Activated T-cell treated with anti-CD3 and anti-CD28 coated beads for 1 hour (primary cell): Measurements from ENCODE around the gene PARD3.
"Not testable (repeated sequence)": the region's sequence is repeated elsewhere in the genome, so short reads cannot be mapped to it uniquely, and the experiment has no call there.

Experiments used
- DNase-seq: peaks from one replicate; pipeline ENCODE4 v3.0.0-alpha.2; 2020; ENCODE audit warnings: low read depth

Gene PARD3

DNA sequence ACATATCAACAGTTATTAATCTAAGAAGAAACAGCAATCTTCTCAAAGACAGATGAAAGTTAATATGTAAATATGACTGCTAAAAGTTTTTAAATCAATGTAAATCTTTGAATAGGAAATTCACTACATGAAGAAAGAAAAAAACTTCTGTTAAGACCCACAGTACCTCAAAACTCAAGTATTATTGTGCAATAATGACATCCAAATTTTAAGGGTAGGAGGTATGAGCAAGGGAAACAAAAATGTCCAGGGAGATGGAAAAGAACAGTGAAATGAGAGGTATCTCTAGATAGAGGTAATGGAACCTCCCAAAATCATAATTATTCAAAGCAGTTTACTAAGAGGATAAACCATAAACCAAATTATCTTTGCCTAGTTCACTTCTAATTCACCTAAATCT lies 436.8 kb downstream of the PARD3 start:
- DNase-seq = no peak

DNA sequence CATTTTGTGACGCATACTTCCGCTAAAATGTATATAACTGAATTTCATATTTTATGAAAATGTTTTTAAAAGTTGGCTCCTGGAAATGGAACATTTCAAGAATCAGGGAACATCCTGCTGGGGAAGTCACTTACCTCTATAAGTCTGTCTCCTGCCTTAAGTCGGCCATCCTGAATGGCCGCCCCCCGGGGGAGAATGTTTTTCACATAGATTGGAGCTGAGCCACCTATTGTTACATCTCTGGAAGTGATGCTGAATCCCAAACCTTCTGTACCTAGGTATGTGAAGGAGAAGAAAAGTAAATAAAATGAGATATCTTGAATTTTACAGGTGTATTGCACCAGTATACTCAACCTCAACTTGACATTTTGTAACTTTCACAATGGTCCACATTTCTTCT lies 437.3 kb downstream of the PARD3 start:
- no peak for DNase-seq

DNA sequence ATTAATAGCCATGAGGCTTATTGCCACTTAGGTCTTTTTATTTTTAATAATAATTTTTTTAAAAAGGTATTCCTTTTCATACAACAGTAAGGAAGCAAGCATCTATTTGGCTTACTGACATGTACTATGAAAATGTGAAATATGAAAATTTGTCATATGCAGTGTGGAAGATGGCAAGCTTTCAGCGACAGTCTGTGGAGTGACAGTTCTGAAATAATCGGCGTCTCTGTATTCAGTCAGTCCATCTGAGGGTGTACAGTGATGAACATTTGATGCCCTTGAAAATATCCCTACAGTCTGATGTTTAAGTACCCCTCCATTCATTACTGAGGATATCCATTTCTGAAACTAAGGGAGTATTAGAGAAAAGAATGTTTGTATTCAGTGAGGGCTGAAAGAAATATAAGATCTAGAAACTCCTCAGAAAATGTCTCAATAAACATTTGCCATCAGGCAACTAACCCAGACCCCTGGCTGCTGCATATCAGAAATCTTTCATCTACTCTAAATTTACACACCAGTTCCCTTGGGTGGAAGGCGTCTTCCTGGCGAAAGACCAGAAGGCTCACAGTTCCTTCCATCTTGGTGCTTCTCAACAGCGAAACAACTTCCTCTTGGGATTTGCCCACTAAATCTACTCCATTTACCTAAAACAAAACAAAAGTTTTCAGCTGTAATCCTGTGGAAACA lies 440.6 kb downstream of the PARD3 start:
- DNase-seq = no peak

DNA sequence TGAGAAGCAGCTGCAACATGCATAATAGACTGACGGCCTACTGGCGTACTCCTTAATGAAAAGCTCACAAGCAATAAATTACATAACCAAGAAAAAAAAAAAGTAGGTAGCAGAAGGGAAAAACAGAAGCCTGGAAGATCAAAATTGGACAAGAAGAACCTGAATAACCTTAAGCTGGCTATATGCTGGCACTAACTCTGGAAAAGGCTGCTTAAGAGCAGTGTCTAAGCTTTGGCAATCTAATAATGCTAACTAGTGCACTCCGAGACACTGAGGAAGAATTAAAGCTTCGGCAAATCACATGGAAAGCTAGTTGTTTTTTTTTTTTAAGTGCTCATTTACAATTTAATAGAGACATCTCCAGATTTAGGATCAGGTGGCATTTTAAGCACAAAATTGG lies 441.9 kb downstream of the PARD3 start:
- DNase-seq = no peak

DNA sequence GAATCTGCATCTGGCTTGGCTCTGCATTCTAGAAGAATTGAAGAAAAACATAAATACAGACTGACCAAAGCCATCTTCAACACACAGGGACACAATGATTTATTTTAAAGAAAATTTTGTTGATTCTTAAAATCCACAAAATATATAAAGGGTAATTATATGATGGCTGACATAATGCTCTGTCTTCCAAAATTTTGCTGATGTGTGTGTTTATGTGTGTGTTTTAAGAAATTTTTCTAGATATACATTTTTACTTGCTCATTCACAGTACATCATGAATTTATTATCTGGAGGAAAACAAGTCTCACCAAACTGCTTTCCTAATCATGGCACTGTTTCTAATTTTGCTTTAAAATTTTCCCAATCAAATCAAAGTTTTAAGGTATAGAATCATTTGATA lies 442.6 kb downstream of the PARD3 start:
- DNase-seq = no peak

DNA sequence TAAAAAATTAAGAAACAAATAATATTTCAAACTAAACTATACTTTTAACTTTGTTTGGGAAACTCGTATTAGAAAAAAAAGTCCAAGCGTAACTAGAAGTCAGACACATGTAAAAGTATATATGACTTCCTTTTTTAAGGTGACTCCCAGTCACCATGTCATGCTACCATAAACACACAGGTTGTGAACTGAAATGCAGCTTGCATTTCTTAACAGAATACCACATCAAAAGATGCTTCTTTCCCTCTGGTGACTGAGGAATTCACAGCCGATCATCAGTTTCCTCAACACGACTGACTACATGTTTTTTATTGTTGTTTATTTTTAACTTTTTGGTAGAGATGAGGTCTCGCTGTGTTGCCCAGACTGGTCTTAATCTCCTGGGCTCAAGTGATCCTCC lies 445.0 kb downstream of the PARD3 start:
- no peak for DNase-seq

DNA sequence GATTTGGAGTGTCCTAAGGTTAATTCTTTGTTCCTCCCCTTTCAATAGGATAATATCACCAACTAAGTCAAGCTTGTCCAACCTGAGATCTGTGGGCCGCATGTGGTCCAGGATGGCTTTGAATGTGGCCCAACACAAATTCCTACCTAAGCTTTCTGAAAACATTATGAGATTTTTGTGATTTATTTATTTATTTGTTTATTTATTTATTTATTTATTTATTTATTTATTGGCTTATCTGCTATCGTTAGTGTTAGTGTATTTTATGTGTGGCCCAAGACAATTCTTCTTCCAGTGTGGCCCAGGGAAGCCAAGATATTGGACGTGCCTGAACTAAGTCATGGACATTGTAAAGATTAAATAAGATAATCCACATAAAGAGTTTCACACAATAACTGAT lies 446.0 kb downstream of the PARD3 start:
- DNase-seq = no peak

DNA sequence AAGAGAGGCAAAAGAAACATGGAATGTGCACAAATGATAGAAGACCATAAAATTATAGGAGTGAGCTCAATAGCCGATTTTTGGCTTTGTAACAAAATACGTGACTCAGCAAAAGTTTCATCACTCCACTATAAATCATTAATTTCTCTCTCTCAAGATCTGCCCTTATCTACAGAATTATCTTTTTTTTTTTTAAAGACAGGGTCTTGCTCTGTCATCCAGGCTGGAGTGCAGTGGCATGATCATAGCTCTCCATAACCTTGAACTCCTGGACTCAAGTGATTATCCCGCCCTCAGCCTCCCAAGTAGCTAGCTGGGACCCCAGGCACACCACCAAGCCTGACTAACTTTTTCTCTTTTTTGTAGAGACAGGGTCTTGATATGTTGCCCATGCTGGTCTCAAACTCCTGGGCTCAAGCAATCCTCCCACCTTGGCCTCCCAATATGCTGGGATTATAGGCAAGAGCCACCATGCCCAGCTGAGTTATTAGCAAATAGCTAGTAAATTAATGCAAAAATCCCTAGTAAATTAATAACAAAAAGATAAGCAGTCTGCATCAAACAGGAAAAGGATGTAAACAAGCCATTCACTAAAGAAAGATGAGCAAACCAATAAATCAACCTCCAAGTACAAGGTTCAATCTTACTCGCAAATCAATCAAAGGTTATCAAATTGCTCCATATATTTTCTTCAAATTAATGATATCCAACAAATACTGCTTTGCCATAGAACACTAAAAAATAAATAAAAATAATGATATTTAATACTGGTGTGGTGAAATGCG lies 450.7 kb downstream of the PARD3 start:
- DNase-seq = no peak

DNA sequence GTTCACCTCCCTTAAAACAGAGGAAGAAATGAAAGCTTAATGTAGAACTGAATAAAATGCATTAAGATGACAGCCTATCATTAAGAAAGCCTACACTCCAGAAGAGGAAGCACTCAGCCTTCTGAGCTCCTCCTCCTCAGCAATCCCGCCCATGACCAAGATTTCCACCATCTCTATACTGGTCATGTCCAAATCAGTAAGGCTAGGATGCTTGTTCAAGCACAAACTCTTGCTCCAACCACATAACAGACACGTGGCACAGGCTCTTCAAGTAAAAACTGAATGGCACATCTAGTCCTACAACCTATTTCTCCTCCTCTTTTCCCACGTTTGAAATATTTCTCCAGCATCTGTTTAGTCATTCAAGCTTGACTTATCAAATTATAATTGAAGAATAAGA lies 454.1 kb downstream of the PARD3 start:
- DNase-seq = no peak

DNA sequence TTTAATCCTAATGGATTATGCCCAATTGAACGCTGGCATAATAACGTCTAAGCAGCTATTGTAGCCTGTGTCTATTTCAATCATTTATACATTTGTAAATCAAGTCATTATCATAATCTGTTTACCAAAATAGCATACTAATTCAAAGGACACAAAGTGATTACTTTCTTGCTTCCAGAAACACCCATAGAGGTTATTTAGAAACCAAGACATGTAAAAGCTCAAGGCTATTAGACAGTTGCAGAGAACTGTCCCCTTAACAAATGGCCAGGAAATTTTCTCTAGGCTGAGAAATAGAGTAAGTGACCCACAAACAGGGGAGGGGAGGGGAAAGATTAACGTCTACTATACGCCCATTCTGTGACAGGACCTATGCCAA lies 455.7 kb downstream of the PARD3 start:
- DNase-seq = no peak

DNA sequence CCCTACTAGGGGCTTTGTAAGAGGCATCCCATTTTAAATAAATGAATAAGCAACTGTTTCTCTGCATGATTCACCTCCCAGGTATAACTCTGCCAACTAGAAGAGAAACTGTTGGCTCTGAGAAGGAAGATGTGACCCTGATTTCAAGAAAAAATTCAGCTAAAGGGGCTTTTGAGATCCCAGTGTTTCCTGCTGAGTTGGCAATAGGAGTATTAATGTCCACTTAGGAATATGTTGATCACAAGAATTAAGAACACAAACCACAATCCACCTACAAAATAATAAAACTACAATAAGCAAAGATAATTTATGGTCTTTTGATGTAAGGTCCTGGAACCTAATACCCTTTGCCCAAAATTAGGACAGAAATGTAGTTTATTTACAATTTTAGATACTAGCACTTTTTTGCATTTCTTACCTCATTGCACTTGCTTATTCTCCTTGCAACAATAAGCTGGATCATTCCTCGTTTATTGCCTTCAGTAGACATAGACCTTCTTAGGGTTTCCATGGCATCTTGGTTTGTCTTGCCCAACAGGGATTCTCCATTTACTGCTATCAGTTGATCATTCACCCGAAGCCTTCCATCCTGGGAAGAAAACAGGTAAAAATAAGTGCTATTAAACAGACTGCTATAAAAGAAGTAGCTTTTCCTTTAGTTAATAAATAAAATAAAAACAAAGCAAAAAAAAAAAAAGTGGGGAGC lies 456.2 kb downstream of the PARD3 start:
- DNase-seq = no peak

DNA sequence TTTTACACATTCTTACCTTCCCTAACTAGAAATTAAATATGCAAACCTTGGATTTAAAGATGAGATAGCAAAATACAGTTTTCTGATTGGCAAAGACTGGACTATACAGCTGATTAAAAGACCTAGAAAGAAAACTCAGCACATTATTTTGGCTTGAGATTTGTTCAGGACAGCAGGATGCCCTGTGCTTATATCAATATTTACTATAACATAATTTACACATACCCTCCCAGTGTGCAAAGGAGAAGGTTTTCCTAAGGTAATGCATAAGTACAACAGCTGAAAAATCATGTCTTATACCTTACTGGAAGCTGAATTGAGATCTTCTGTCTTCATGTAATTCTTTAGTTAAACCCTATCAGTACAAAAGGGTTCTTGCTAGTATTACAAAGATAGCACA lies 458.6 kb downstream of the PARD3 start:
- no peak for DNase-seq

DNA sequence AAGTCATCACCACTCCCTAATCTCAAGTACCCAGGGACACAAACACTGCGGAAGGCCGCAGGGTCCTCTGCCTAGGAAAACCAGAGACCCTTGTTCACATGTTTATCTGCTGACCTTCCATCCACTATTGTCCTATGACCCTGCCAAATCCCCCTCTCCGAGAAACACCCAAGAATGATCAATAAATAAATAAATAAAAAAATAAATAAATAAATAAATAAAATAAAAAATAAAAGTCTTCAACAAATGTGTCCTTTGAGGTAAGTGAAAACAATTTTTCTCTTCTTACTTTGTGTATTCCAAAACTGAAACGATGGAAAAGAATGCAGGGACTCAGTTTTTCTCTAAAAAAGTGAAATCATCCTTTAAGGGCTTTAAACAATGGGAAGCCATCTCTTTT lies 461.6 kb downstream of the PARD3 start:
- DNase-seq = not testable (repeated sequence)

DNA sequence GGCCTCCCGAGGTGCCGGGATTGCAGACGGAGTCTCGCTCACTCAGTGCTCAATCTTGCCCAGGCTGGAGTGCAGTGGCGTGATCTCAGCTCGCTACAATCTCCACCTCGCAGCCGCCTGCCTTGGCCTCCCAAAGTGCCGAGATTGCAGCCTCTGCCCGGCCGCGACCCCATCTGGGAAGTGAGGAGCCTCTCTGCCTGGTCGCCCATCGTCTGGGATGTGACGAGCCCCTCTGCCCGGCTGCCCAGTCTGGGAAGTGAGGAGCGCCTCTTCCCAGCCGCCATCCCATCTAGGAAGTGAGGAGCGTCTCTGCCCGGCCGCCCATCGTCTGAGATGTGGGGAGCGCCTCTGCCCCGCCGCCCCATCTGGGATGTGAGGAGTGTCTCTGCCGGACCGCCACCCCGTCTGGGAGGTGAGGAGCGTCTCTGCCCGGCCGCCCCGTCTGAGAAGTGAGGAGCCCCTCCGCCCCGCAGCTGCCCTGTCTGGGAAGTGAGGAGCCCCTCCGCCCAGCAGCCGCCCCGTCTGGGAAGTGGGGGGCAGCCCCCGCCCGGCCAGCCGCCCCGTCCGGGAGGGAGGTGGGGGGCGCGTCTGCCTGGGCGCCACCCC lies 462.4 kb downstream of the PARD3 start:
- not testable (repeated sequence) for DNase-seq

DNA sequence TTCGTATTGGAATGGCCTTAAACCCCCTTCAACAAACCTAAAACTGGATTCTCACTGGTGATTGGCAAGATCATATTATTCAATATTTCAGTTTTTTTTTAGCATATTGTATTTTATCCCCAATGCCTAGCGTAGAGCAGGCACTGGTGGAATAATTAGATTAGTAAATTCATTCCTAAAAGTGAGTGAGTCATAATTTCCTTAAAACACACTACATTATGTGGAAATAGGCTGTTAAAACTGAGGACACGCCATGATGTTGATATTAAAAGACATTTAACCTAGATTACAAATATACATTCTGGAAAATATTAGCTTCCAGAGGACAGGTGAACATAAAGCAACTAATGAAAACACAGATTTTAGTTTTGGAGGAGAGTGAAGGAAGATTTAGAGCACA lies 463.9 kb downstream of the PARD3 start:
- DNase-seq = no peak

DNA sequence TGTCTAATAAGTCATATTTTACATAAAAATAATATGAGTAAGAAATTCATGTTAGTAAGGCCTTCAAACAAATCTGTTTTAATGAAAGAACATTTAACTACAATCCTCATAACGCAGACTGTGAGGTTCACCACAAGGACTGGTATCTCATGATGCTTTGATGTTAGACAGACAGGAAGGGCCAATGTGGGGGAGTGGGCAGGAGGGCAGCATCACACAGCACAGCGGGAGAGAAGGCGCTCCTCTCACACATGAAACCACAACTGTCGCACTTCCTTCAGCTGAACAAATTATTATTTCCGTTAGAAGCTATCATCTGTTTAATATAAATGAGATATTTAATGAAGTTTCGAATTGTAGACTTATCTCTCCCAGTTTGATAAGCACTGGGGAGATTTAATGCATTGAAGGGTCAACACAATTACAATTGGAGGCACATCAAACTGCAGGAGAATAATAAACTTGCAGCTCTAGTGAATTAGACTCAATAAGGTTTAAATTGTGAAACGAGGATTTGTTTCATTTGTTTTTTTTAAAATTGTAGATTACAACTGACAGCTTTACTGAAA lies 466.1 kb downstream of the PARD3 start:
- no peak for DNase-seq

DNA sequence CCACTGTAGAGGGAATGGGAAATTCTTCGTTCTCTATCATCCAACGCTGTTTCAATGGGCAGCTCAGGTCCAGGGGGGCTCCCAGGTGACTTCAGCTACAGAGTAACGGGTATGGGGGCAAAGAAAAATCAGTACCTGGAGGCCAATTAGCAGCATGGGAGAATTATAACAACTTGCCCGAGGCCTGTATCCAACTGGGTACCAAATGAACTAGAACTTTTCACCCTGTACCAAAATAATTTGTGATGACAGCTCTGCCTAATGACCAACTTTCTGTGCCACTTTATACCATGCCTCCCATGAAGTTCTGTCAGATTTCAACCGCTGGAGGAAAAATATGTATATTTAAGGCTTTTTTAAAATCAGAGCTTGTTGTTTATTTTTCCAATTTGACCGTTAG lies 467.1 kb downstream of the PARD3 start:
- no peak for DNase-seq

DNA sequence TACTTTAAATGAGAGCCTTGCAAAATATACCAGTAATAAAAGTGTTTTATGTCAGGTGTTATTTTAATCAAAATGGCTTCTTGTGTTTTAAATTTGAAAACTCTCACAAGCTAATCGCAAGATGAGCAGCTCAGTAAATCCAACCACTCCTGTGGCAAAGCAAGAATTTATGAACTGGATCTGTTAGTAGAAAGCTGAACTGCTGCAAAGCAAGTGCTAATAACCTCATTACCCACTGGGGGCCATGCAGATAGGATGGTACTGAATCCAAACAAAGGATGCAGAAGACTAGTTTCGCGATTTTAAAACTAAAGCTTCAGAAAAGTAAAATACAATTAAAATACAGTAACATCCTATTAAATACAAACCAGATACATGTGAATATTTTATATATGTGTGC lies 468.0 kb downstream of the PARD3 start:
- DNase-seq = no peak

DNA sequence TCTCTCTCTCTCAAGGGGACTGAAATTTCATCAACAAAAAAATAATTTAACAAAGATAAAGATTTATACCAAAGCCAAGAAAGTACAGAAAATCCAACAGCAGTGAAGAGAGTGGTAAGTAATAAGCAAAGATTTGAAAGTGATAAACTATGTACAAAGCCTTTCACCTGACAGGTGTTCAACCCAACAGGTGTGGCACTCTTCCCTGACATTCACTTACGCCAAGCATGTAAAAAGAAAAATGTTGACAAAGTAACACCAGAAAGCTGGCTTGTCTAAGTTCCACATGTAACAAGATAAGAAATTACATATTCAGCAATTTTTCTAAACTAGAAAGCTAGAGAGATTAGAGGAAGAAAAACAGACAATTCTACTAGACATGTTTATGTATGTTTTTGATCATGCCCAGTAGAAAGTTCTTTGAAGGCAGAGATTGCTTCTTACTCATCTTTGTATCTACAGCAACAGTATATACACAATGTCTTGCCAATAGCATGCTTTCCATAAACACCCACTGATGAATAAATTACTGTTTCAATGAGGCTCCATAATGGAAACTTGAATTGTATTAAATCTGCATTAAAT lies 468.5 kb downstream of the PARD3 start:
- no peak for DNase-seq

DNA sequence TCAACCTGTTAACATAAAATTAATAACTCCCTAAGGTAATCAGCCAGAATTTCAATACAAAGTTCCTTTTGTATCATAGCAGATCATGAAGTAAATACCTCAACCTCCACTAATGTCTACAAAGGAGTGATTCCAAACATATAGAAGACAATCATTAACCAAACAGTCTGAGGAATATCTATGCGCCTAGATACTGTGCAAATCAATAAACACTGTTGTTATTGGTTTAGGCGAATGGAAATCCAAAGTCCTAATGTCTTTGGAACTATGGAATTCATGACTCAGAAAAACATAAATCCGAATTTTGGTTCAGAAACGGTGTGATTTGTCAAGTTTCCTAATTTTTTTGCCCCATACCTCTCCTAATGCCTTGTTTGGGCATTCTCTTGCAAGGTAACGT lies 469.7 kb downstream of the PARD3 start:
- no peak for DNase-seq

DNA sequence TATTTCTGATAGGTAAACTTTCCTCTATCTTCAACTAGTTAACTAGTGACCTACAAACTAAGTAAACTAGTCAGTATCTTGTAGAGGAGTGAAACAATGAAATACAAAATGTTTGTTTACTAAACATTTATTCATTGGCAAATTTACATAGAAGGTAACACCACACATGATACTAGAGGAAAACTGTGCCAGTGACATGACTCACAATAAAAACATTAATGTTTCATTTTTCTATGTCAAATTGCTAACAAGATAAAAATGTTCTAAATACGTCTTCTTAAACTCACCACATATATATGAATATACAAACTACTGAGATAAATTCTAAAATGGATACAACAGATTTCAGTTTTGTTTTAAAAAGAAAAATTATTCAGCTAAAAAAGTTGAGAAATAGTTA lies 471.3 kb downstream of the PARD3 start:
- DNase-seq = no peak

DNA sequence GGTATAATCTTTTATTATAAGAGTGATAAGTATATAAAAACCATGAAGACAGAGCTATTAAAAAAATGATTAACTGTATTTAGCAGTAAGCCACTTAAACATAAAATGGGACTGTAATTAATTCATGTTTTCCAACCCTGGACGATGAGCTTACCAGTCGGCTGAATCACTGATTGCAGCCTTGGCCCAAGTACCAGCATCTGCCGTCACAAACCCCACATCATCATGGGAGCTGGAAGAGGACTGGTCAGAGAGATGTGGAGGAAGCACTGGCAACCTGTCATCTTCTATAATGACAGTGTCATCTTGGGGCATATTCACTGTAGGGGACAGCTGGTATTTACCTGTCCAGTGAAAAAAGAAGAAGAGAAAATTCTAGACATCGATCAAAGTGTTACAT lies 473.6 kb downstream of the PARD3 start:
- no peak for DNase-seq
